Astrocyte (in vitro differentiated cells and primary cell): ENCODE measurements around the gene VASN. TPM values are rescaled to one million over a fixed set of nuclear protein-coding genes. Genes with fewer than 3 reads are reported as not detected.

Experiments used
- DNase-seq: peaks from one replicate; pipeline ENCODE4 v3.0.0-alpha.2; 2010; ENCODE audit warnings: low read depth
- FAIRE-seq: peaks from 2 replicates; lab custom pipeline; 2011; peaks lifted over from hg19 to GRCh38; lab: Jason Lieb, UNC
- H2AFZ ChIP-seq: 2 replicates; pipeline ENCODE4 v1.6.0; 2012; ENCODE audit warnings: low read depth, low read length, inconsistent platforms
- H3K27ac ChIP-seq: 2 replicates; pipeline ENCODE4 v1.5.1; 2011; ENCODE audit warnings: low read depth, low read length, inconsistent platforms
- H3K27me3 ChIP-seq: 2 replicates; pipeline ENCODE4 v1.6.0; 2011; ENCODE audit warnings: low read length, inconsistent platforms; ENCODE audit not compliant: insufficient read depth
- H3K36me3 ChIP-seq: 2 replicates; pipeline ENCODE4 v1.5.1; 2011; ENCODE audit warnings: low read length, inconsistent platforms; ENCODE audit not compliant: insufficient read depth
- H3K4me1 ChIP-seq: 2 replicates; pipeline ENCODE4 v1.5.1; 2011; ENCODE audit warnings: low read length, inconsistent platforms; ENCODE audit not compliant: insufficient read depth
- H3K4me2 ChIP-seq: 2 replicates; pipeline ENCODE4 v1.6.0; 2012; ENCODE audit warnings: low read length, inconsistent platforms
- H3K4me3 ChIP-seq: 2 replicates; pipeline ENCODE4 v1.5.1; 2011; ENCODE audit warnings: low read depth, mild to moderate bottlenecking, low read length, inconsistent platforms; ENCODE audit not compliant: insufficient read depth
- H3K79me2 ChIP-seq: 2 replicates; pipeline ENCODE4 v1.6.0; 2012; ENCODE audit warnings: mild to moderate bottlenecking, low read length, inconsistent platforms; ENCODE audit not compliant: insufficient read depth
- H3K9ac ChIP-seq: 2 replicates; pipeline ENCODE4 v1.6.0; 2012; ENCODE audit warnings: mild to moderate bottlenecking, low read length, inconsistent platforms
- H3K9me3 ChIP-seq: 2 replicates; pipeline ENCODE4 v1.5.1; 2012; ENCODE audit warnings: low read depth, mild to moderate bottlenecking, low read length, inconsistent platforms; ENCODE audit not compliant: insufficient read depth
- H4K20me1 ChIP-seq: 2 replicates; pipeline ENCODE4 v1.6.0; 2012; ENCODE audit warnings: low read length, inconsistent platforms; ENCODE audit not compliant: insufficient read depth
- H3K27ac Mint-ChIP-seq: one replicate; pipeline ENCODE4 v1.8.0; 2021; ENCODE audit warnings: mild to moderate bottlenecking, mixed read lengths; ENCODE audit not compliant: unreplicated experiment
- H3K27me3 Mint-ChIP-seq: one replicate; pipeline ENCODE4 v1.8.0; 2021; ENCODE audit warnings: low read depth, mixed read lengths; ENCODE audit not compliant: unreplicated experiment
- H3K36me3 Mint-ChIP-seq: one replicate; pipeline ENCODE4 v1.8.0; 2021; ENCODE audit warnings: low read depth, mixed read lengths; ENCODE audit not compliant: unreplicated experiment
- H3K4me1 Mint-ChIP-seq: one replicate; pipeline ENCODE4 v1.8.0; 2021; ENCODE audit warnings: low read depth, mixed read lengths; ENCODE audit not compliant: unreplicated experiment
- H3K4me3 Mint-ChIP-seq: one replicate; pipeline ENCODE4 v1.8.0; 2021; ENCODE audit warnings: mild to moderate bottlenecking, moderate library complexity, mixed read lengths; ENCODE audit not compliant: unreplicated experiment
- H3K9me3 Mint-ChIP-seq: one replicate; pipeline ENCODE4 v1.8.0; 2021; ENCODE audit warnings: mild to moderate bottlenecking, mixed read lengths; ENCODE audit not compliant: unreplicated experiment
- CTCF ChIP-seq: IDR thresholded peaks from 2 replicates; pipeline ENCODE4 v1.5.1; 2011; ENCODE audit warnings: low read depth, mild to moderate bottlenecking, inconsistent platforms, low read length, moderate library complexity; ENCODE audit not compliant: insufficient read depth
- EZH2 ChIP-seq: IDR thresholded peaks from 2 replicates; pipeline ENCODE4 v1.6.1; 2012; ENCODE audit warnings: mild to moderate bottlenecking, low read length, inconsistent platforms; ENCODE audit not compliant: insufficient read depth
- total RNA-seq: library from RNA; stranded (reverse); gene quantifications from 2 replicates; pipeline ENCODE4 v1.2.1, GENCODE V29; 2021

Gene VASN
- total RNA-seq, 1 donor from 2014 or later = 32.0 TPM

DNA sequence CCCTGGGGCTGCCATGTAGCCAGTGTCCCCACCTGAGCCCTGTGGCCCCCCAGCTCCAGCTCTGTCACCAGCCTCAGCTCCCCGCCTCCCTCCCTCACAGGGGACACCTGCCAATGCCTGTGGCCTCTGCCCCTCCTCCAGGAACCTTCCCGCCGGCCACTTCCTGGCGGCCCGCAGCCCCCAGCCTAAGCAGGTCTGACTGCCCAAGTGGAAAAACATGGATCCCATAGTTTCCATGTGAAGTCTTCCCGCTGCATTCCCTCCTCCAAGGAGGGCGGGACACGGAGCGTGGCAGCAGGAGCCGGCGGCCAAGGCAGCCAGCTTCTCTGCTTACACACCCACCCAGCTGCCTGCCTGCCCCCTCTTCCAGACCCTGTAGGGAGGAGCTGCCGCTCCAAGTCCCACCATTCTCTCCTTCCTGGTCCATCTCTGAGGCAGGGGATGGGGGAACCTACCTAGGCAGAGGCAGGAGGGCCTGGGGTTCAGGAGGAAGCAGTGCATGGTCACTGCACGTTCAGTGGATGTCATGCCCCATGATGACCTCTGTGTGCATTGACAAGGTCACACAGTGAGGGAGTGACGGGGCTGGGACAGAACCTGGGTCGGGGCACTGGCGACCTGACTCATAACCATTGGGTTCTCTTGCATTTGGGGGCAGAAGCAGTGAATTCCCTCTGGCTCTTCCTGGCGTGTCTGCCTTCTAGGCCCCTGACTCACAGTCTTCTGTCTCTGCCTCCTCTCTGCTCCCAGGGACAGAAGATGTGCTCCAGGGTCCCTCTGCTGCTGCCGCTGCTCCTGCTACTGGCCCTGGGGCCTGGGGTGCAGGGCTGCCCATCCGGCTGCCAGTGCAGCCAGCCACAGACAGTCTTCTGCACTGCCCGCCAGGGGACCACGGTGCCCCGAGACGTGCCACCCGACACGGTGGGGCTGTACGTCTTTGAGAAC lies 8.7 kb downstream of the VASN start:
- Mint-ChIP-seq H3K27me3 (no peaks in the 10 kb centered on the region), H3K9me3 (no peaks in the 10 kb centered on the region), H3K4me3 (no peak overlapping the region), H3K4me1 (peaks cover 13% of the 10 kb centered on the region), H3K36me3 (peaks cover 2% of the 10 kb centered on the region), H3K27ac (peak overlapping the region; percentile 53)
- Histone ChIP-seq H3K9me3 (no peaks in the 10 kb centered on the region), H3K4me1 (peaks cover 54% of the 10 kb centered on the region), H3K4me2 (no peak overlapping the region), H3K9ac (no peak overlapping the region), H3K4me3 (no peak overlapping the region), H3K36me3 (no peaks in the 10 kb centered on the region), H3K27ac (no peak overlapping the region), H3K79me2 (peaks cover 63% of the 10 kb centered on the region), H2AFZ (no peak overlapping the region), H3K27me3 (no peaks in the 10 kb centered on the region), H4K20me1 (peaks cover 76% of the 10 kb centered on the region)
- DNase-seq (peak; percentile 39), FAIRE-seq (no peak)
- TF ChIP-seq EZH2 (no peak), CTCF (no peak)

DNA sequence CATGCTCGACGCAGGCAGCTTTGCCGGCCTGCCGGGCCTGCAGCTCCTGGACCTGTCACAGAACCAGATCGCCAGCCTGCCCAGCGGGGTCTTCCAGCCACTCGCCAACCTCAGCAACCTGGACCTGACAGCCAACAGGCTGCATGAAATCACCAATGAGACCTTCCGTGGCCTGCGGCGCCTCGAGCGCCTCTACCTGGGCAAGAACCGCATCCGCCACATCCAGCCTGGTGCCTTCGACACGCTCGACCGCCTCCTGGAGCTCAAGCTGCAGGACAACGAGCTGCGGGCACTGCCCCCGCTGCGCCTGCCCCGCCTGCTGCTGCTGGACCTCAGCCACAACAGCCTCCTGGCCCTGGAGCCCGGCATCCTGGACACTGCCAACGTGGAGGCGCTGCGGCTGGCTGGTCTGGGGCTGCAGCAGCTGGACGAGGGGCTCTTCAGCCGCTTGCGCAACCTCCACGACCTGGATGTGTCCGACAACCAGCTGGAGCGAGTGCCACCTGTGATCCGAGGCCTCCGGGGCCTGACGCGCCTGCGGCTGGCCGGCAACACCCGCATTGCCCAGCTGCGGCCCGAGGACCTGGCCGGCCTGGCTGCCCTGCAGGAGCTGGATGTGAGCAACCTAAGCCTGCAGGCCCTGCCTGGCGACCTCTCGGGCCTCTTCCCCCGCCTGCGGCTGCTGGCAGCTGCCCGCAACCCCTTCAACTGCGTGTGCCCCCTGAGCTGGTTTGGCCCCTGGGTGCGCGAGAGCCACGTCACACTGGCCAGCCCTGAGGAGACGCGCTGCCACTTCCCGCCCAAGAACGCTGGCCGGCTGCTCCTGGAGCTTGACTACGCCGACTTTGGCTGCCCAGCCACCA lies 9.7 kb downstream of the VASN start:
- DNase-seq = no peak
- peaks cover 54% of the 10 kb centered on the region for H3K79me2 ChIP-seq
- H3K27ac Mint-ChIP-seq = no peak overlapping the region
- peaks cover 48% of the 10 kb centered on the region for H3K4me1 ChIP-seq
- H3K27me3 Mint-ChIP-seq = no peaks in the 10 kb centered on the region
- H3K27ac ChIP-seq = no peak overlapping the region
- H3K4me3 ChIP-seq = no peak overlapping the region
- H4K20me1 ChIP-seq = peaks cover 77% of the 10 kb centered on the region
- H3K36me3 ChIP-seq = no peaks in the 10 kb centered on the region
- no peak overlapping the region for H3K4me3 Mint-ChIP-seq
- no peaks in the 10 kb centered on the region for H3K9me3 Mint-ChIP-seq
- H3K9me3 ChIP-seq = no peaks in the 10 kb centered on the region
- no peaks in the 10 kb centered on the region for H3K36me3 Mint-ChIP-seq
- TF ChIP-seq CTCF (no peak), EZH2 (no peak)
- no peak overlapping the region for H2AFZ ChIP-seq
- H3K4me1 Mint-ChIP-seq = peaks cover 12% of the 10 kb centered on the region
- FAIRE-seq = no peak
- H3K4me2 ChIP-seq = no peak overlapping the region
- H3K27me3 ChIP-seq = no peaks in the 10 kb centered on the region
- no peak overlapping the region for H3K9ac ChIP-seq
